Spinal cord (tissue), 10 donors: ENCODE measurements around the gene DPH1. TPM values are rescaled to one million over a fixed set of nuclear protein-coding genes. Genes with fewer than 3 reads are reported as not detected.
"Not testable (repeated sequence)": the region's sequence is repeated elsewhere in the genome, so short reads cannot be mapped to it uniquely, and the experiment has no call there.

Experiments
- DNase-seq, 6 donors: peaks; one replicate each; pipeline versions ENCODE4 v3.0.0 to v3.0.0-alpha.2; 2013 to 2015; ENCODE audit warnings: low spot score in 6 of 6, low read depth in 4 of 6
- H3K27ac ChIP-seq: one replicate; pipeline ENCODE4 v1.5.1; 2013; ENCODE audit warnings: low read depth, low read length, control low read depth
- H3K27me3 ChIP-seq: one replicate; pipeline ENCODE4 v1.6.1; 2013; ENCODE audit warnings: low read length; ENCODE audit not compliant: control insufficient read depth, insufficient read depth
- H3K36me3 ChIP-seq: one replicate; pipeline ENCODE4 v1.6.1; 2013; ENCODE audit warnings: low read length; ENCODE audit not compliant: control insufficient read depth, insufficient read depth
- H3K4me1 ChIP-seq: one replicate; pipeline ENCODE4 v1.6.1; 2013; ENCODE audit warnings: low read length; ENCODE audit not compliant: control insufficient read depth, insufficient read depth
- H3K4me3 ChIP-seq: one replicate; pipeline ENCODE4 v1.5.1; 2013; ENCODE audit warnings: low read depth, low read length, control low read depth
- H3K9me3 ChIP-seq: one replicate; pipeline ENCODE4 v1.6.1; 2013; ENCODE audit warnings: low read length; ENCODE audit not compliant: control insufficient read depth, insufficient read depth
- WGBS: methylation state at CpG from one replicate; pipeline ENCODE4 v1.1.5; 2013; ENCODE audit warnings: missing lambda C conversion rate; ENCODE audit not compliant: insufficient coverage; 5-methylcytosine and 5-hydroxymethylcytosine counted together
- polyA plus RNA-seq, 2 donors: library from polyadenylated mRNA; unstranded; fragments of 120-200 nt; gene quantifications; one replicate each; pipeline ENCODE4 v1.2.1, GENCODE V29; 2013; ENCODE audit not compliant: insufficient read length in 2 of 2
- total RNA-seq, 2 donors: library from RNA; depleted of rRNA in 1 of 2; stranded (reverse); fragments of 120-200 nt in 1 of 2; fragments of >200 nt in 1 of 2; gene quantifications; one replicate each; pipeline versions ENCODE4 v1.2.3 to v1.2.4, GENCODE V29; 2013 to 2014
- donor health status: healthy.

DPH1 gene
- total and polyA plus RNA-seq, 4 donors = 21.5 to 83.7 (median 46.5) TPM

GRCh38 chr17:2004435-2004952 is 25.5 kb upstream of the DPH1 start:
- H3K27ac ChIP-seq = no peak overlapping the region
- no peak for DNase-seq
- 84% methylated on average over 8 of the region's 12 CpGs for WGBS
- no peaks in the 10 kb centered on the region for H3K9me3 ChIP-seq
- peaks cover 15% of the 10 kb centered on the region for H3K36me3 ChIP-seq
- no peak overlapping the region for H3K4me3 ChIP-seq
- peaks cover 17% of the 10 kb centered on the region for H3K4me1 ChIP-seq
- no peaks in the 10 kb centered on the region for H3K27me3 ChIP-seq

DNA sequence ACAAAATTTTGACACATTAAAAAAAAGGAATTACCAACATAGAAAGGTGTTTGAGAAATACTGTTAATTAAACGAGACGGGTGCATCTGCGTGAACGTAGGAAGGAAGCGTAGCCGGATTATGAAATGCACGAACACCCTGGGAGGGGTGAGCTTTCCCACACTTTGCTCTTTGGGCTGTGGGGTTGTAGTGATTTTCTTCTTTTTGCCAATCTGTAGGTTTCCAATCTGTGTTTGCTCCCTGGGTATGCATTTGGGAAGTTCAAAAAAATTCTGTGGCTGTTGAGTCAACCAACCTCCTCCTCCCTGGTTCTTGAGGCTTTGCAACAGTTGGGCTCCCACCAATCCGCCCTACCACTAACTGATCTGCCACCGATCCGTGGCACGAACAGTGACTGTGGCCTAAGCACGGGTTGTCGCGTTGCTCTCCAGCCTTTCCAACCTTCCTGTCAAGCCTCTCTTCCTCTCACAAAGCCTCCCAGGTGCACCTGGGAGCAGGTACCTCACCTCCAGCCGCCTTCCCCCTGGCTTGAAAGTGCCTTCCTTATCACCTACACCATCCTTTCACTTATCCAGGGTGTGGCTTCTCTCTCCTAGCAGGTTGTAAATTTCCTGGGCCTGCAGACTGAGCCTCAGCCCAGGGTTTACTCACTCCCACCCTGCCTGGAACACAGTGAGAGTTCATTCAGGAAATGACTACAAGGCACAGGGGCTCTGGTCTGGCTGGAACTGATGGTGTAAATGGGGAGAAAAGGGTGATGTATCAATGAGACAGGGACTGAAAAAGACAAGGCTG is 21.4 kb upstream of the DPH1 start:
- WGBS = 91% methylated on average over 15 of the region's 15 CpGs
- H3K27ac ChIP-seq = no peak overlapping the region

GRCh38 chr17:2009737-2010136 is 20.2 kb upstream of the DPH1 start:
- no peak for DNase-seq
- 89% methylated on average over 6 of the region's 10 CpGs for WGBS
- H3K36me3 ChIP-seq = peaks cover 6% of the 10 kb centered on the region

More for the DNA sequence above, 21.4 kb upstream of the DPH1 start:
- Histone ChIP-seq H3K27me3 (peaks cover 3% of the 10 kb centered on the region), H3K4me1 (peaks cover 12% of the 10 kb centered on the region), H3K9me3 (no peaks in the 10 kb centered on the region), H3K4me3 (no peak overlapping the region), H3K36me3 (peaks cover 8% of the 10 kb centered on the region)
- no peak for DNase-seq

DNA sequence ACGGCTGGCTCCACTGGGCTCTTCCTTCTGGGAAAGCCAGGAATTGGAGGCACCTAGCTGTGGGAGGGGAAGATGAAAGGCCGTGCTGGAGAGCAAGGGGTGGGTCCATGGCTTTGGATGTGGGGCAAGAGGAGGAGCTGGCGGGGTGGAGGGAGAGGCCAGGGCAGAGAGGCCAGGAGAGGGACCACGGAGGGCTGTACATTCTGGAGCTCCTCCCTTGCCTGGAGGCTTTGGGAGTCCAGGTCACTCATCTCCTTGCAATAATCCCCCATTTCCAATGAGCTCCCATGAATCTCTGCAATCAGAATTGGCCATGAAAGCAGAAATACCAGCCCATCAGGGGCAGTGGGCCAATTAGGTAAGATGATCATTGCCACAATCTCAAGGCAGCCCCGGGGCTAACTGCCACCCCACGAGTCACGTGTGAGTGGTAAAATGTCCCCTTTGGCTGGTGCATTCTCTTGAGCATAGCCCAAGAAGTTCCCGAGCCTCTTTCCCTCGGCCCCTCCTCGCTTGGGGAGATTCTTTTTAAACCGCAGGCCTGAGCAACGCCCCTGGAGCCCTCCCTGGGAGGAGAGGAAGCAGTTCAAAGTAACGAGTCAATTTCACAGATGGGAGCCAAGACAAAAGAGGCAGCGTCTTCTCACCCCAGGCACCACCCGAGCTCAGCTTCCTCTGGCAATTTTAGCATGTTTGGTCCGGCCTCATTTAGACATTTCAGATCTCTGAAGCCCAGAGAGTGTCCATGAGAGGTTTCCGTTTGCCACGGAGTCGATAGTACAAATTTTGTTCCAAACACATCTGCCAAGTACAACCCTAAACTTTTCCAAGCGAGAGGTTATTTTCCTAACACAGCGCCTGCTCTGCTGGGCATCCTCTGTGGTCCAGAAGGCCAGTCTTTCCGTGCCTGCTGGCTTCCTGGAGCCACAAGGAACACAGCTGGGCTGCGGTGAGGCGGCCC is 18.3 kb upstream of the DPH1 start:
- no peak for DNase-seq
- WGBS = 17% methylated on average over 20 of the region's 24 CpGs
- no peak overlapping the region for H3K4me3 ChIP-seq

More at GRCh38 chr17:2009737-2010136, 20.2 kb upstream of the DPH1 start:
- H3K4me1 ChIP-seq = peaks cover 12% of the 10 kb centered on the region
- H3K9me3 ChIP-seq = no peaks in the 10 kb centered on the region
- no peak overlapping the region for H3K27ac ChIP-seq
- H3K4me3 ChIP-seq = no peak overlapping the region
- peaks cover 3% of the 10 kb centered on the region for H3K27me3 ChIP-seq

DNA sequence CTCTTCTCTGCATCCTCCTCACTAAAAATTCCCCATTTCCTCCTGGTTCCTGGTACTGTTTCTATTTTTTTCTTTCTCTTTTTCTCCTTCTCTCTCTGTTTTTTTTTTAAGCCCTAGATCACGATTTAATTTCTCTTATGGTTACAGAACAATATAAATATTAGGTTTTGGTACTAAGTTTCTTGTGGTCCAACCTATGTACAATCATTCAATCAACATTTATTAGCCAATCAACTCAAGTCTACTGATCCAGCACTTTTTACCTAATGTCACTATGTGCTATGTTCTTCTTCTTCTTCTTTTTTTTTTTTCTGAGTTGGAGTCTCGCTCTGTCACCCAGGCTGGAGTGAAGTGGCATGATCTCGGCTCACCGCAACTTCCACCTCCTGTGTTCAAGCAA is 17.5 kb upstream of the DPH1 start:
- peak overlapping the region; percentile 67 for H3K27ac ChIP-seq
- H3K27me3 ChIP-seq = peaks cover 3% of the 10 kb centered on the region
- DNase-seq = no peak
- peaks cover 16% of the 10 kb centered on the region for H3K4me1 ChIP-seq
- peaks cover 13% of the 10 kb centered on the region for H3K36me3 ChIP-seq
- H3K4me3 ChIP-seq = no peak overlapping the region
- WGBS = 100% methylated on average over 3 of the region's 4 CpGs
- no peaks in the 10 kb centered on the region for H3K9me3 ChIP-seq

More for the DNA sequence above, 18.3 kb upstream of the DPH1 start:
- Histone ChIP-seq H3K27ac (peak overlapping the region; percentile 67), H3K36me3 (peaks cover 13% of the 10 kb centered on the region), H3K4me1 (peaks cover 12% of the 10 kb centered on the region), H3K9me3 (no peaks in the 10 kb centered on the region), H3K27me3 (peaks cover 3% of the 10 kb centered on the region)

GRCh38 chr17:2013220-2013993 is 16.5 kb upstream of the DPH1 start:
- not testable (repeated sequence) for H3K4me3 ChIP-seq, H3K9me3 ChIP-seq, H3K27me3 ChIP-seq, DNase-seq, H3K27ac ChIP-seq
- H3K4me1 ChIP-seq = peaks cover 25% of the 10 kb centered on the region
- H3K36me3 ChIP-seq = peaks cover 13% of the 10 kb centered on the region
- 96% methylated on average over 6 of the region's 6 CpGs for WGBS

- peaks cover 4% of the 10 kb centered on the region for H3K27me3 ChIP-seq
- peaks cover 31% of the 10 kb centered on the region for H3K4me1 ChIP-seq
- 100% methylated on average over 1 of the region's 1 CpG for WGBS
- no peaks in the 10 kb centered on the region for H3K9me3 ChIP-seq
- H3K36me3 ChIP-seq = peaks cover 13% of the 10 kb centered on the region
- no peak overlapping the region for H3K4me3 ChIP-seq
- DNase-seq = no peak
- no peak overlapping the region for H3K27ac ChIP-seq
Observed at GRCh38 chr17:2013994-2014317, 16.0 kb upstream of the DPH1 start.

DNA sequence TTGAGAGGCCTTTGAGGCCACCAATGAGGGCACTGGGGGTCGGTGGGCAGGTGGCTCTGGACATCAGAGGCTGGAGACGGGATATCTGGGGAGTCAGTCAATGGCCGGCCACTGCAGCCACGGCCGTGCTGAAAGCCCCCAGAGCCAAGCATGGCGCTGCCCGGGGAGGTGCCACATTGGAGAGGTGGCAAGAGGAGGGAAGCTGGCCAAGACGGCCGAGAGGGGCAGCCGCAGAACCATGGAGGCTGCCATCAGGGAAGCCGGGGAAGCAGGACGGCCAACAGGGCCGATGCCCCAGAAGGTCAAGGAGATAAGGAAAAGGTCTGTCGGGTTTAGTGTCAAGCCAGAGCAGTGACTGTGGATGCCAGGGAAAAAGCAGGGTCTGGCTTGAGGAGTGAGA is 14.6 kb upstream of the DPH1 start:
- 92% methylated on average over 14 of the region's 14 CpGs for WGBS
- H3K36me3 ChIP-seq = peaks cover 13% of the 10 kb centered on the region
- no peak overlapping the region for H3K27ac ChIP-seq
- no peak for DNase-seq
- H3K9me3 ChIP-seq = no peaks in the 10 kb centered on the region
- H3K4me3 ChIP-seq = no peak overlapping the region
- peaks cover 6% of the 10 kb centered on the region for H3K27me3 ChIP-seq
- peaks cover 42% of the 10 kb centered on the region for H3K4me1 ChIP-seq

DNA sequence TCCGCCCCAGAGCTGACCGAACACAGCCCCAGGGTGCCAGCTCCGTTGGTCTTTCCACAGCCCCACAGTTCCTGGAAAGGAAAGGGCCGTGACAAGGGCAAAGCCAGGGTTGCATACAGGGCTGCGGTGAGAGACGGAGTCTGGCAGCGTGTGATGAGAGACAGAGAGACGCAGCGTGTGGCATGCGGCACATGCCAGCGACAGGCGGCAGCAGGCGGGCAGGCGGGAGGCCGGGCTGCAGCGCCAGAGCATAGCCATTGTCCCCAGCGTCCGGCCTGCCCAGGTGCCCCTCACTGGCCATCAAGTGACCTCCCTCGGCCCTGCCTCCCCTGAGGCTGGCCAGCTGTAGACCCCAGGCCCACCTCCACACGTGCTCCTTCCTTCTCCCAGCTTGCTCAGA is 13.5 kb upstream of the DPH1 start:
- peaks cover 6% of the 10 kb centered on the region for H3K27me3 ChIP-seq
- no peak overlapping the region for H3K27ac ChIP-seq
- no peak overlapping the region for H3K4me3 ChIP-seq
- WGBS = 86% methylated on average over 18 of the region's 20 CpGs
- H3K4me1 ChIP-seq = peaks cover 44% of the 10 kb centered on the region
- H3K9me3 ChIP-seq = no peaks in the 10 kb centered on the region
- peaks cover 13% of the 10 kb centered on the region for H3K36me3 ChIP-seq
- no peak for DNase-seq
